Suppressor macrophage treated with lipopolysaccharide for 1 hour (primary cell): ENCODE measurements around the gene CIRBP.

Experiments
- DNase-seq, 3 donors: peaks; one replicate each; pipeline ENCODE4 v3.0.0-alpha.2; 2020 to 2022

Gene CIRBP

DNA sequence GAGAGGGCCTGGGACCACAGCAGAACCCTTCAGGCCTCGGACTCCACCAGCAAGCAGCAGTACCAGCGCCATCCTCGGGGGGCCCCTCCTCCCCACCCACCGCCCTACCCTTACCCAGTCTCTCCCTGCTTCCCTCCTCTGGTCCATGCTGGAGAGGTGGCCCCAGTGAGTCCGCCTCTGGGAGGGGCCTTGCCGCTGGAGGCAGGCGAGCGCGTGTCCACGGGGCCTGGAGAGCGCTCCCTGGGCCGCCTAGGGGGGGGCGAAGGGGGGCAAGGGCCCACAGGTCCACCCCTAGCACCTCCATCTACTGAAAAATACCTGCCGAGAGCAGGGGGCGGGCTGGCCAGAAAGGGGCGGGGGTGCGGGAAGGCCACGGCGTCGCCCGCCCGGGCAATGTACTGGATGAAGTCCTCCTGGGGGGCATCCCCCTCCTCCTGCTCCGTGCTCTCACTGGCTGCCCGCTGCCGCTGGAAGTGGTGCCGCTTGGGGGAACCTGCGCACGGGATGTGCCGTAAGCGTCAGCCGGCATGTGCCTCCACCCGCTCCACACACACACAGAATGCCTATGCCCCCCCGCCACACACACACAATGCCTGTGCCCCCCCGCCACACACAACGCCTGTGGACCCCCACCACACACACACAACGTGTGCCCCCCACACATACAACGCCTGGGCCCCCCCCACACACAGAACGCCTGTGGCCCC, 38.2 kb upstream of the CIRBP start:
- DNase-seq = no peak

DNA sequence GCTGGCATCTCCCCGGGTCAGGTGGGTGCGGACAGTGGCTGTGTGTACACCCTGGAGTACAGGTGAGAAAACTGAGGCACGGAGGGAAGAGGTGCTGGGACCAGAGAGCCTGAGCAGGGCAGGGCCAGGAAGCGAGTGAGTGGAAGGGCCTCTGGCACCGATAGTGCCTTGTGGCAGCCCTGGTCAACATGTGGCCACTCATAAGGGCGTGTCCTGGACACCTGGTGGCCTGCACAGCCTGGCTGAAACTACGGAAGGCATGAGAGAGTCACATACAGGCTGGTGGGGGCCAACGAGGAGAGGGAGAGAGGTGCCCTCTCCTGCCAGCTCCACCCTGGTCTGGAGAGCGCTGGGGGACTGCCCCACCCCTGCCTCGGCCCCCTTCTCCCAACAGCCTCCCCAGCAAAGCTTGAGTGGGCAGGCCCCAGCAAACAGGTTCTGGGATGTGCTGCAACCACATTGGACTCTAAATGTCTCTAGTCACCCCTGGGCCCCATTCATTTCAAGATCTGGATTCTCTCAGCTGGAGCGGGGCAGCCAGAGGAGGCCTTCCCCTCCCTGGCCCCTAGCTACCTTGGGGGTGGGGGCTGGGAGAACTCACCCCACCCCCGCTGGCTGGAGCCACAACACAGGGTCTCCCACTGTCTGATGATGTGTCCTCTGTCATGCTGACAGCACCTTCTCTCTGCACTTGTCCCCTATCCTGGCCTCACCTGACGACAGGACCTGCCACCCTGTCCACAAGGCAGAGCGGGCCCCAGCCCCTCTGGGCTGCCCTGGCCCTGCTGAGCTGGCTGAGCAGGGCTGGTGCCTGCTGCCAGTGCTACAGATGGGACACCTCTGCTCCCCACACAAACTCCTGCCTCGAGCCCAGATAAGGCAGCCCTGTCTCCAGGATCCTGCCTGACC, 37.1 kb upstream of the CIRBP start:
- DNase-seq = no peak

DNA sequence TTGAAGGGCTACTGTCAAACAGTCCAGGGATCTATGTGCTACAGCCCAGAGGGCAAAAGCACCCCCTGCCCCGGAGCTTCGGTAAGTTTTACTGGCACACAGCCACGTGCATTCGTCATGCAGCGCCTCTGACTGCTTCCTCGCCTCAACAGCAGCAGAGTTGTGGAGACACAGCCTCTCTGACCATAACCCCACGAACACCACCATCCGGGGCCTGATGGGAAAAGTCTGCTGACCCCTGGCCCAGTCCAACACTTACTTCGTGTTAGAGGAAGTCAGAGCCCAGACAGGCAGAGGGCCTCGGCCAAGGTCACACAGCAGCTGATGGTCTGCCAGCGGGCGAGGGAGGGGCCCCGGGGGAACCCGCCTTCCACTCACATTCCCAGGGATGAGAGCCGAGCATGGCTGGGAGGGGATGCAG, 36.5 kb upstream of the CIRBP start:
- DNase-seq = peak; percentile 52 to 71 (median 54)

DNA sequence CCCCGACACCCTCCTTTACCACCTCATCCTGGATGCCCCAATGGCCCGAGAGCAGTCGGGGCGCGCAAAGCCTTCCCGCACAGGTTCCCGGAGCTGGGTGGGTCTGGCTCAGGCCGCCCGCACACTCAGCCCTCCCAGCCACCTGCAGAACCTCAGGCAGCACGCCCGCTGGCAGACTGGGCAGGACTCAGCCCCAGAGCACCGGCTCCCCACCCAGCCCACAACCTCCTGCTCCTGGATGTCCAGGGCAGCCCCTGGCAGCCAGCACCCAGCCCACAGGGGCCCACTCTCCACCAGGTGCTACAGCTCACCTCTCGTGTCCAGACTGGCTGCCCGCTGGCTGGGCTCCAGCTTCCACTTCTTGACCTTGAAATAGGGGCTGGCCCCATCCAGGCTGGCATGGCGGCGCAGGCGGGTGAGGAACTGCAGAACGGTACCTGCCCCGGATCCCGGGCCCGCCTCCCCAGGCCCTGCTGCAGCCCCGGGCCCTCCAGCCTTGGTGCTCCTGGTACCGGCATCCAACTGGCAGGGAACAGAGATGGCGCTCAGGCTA, 35.9 kb upstream of the CIRBP start:
- no peak for DNase-seq

GRCh38 chr19:1234051-1234954, 34.8 kb upstream of the CIRBP start:
- DNase-seq = no peak

- DNase-seq = no peak
Observed at GRCh38 chr19:1234955-1235380, 34.2 kb upstream of the CIRBP start.

DNA sequence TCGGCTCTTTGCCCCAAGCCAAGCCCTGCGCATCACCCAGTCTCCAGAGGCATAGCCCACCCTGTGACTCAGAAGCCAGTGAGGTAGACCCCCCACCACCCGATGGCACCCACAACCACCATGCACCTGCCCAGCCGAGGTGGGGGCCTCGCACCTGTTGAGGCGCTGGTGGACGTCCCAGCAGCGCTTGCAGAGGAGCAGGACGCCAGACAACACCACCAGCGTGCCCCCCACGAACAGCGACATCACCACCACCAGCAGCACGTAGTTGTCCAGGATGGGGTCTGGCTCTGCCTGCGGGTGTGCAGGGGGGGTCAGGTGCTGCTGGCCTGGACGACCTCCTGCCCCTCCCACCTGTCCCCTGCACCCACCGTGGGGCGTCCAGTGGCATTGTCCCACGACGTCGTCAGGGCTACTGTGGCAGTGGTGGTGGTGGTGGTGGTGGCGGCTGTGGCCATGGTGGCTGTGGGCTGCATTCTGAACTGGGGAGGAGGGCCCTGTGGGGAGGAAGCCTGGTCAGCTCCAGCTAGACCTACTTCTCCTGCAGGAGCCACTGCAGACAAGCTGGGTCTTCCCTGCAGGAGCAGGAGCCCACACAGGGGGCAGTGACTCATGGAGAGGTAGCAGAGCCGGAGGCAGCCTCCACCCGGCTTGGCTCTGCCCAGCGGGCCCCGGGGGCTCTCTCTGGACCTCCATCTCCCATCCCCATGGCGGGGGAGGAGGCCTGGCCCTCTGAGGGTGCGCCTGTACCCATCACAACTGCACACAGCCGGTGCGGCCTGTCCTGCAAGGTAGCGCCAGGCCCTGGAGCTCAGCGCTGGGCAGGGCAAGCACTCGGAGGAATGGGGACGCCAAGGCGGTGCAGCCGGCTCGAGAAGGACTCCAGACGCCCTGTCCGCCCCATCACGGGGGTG, 33.2 kb upstream of the CIRBP start:
- peak in 1 of 3 donors; percentile 21 for DNase-seq

- no peak for DNase-seq
Observed at GRCh38 chr19:1236576-1236975, 32.6 kb upstream of the CIRBP start.

DNA sequence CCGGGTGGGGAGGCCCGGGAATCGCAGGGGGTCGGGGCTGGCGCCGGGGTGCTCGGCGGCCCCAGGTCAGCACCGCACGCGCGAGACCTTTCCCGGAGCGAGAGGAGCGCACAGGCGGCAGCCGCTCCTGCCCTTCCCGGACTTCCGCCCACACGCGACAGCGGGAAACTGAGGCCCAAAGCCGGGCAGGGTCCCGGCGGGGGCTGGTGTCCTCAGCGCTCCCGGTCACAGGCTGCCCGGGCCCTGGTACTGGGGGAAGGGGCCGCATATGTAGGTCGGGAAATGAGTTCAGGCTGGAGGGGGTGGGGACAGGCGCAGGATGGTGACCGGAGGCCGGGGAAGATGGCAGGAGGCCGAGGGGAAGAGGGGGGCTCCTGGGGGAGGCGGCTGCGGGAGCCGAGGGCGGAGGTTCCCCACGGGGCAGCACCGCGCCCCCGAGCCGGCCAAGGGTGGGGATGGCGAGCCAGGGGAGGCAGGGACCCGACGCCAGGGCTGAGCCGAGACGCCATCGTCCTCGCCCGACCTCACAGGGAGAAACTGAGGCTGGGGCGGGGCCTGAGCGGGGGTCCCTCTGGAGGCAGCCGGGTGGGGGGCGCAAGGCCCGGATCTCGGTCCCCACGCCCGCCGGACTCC, 32.0 kb upstream of the CIRBP start:
- peak in 1 of 3 donors; percentile 50 for DNase-seq

DNA sequence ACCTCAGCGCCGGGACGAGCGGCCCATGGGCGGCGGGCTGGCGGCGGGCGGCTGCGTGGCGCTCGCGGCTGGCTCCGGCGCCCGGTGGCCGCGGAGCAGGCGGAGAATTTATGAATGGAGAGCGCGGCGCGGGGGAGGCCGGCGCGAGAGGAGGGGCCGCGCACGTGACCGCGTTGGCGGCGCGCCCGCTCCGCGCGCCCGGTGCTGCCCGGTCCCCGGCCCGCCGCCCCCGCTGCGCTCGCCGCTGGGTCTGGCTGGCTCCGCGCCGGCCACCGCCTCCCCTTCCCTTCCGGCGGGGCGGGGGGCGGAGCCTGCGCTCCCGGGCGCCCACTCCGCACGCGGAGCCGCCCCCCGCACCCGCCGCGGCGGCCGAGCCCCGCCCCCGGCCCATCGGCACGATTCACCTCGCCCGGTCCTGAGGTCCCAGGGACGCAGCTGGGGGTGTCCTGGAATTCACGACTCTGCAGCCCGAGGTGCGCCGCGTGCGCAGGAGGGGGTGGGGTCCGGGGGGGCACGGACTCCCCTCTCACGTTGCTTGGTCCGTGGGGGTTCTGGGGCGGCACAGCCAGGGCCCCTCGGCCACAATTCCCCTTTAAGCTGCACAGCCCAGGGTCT, 31.3 kb upstream of the CIRBP start, which contains the start of gene CBARP:
TSS of gene CBARP (minus strand) at position 252 of the 615 bp plus-strand sequence. CDS start 1,905 bp downstream, outside the sequence.
- peak; percentile 45 to 78 (median 50) for DNase-seq

- DNase-seq = no peak
Observed at GRCh38 chr19:1238369-1239303, 30.5 kb upstream of the CIRBP start.

GRCh38 chr19:1239420-1239795, 29.7 kb upstream of the CIRBP start:
- peak in 1 of 3 donors; percentile 17 for DNase-seq

- peak; percentile 98 to 99 (median 99) for DNase-seq
Observed at GRCh38 chr19:1239796-1240737, 29.1 kb upstream of the CIRBP start.

GRCh38 chr19:1240925-1241324, 28.2 kb upstream of the CIRBP start:
- no peak for DNase-seq

DNA sequence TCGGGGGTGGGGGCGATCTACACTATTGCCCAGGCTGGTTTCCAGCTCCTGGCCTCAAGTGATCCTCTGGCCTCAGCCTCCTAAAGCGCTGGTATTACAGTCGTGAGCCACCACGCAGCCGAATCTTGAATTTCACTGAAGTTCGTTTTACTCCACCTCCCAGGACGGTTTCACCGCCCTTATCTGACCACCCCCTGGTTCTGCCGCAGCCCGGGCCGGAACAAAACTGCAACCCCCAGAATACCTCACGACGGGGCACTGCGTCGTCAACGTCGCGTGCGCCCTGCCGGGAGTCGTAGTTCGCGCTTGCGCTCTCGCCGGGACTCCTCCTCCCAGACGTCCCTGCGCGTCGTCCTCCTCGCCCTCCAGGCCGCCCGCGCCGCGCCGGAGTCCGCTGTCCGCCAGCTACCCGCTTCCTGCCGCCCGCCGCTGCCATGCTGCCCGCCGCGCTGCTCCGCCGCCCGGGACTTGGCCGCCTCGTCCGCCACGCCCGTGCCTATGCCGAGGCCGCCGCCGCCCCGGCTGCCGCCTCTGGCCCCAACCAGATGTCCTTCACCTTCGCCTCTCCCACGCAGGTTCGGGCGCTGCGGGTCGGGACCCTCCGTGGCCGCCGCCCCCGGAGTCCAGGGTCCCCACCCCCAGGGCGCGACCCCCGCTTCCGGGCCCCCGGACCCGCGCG, 27.6 kb upstream of the CIRBP start, which contains the start of gene ATP5F1D:
TSS of gene ATP5F1D (plus strand) at position 335 of the 679 bp plus-strand sequence. CDS start at position 435, 100 bp downstream.
- peak; percentile 96 to 98 (median 98) for DNase-seq

- DNase-seq = peak; percentile 87 to 93 (median 90)
Observed at GRCh38 chr19:1243768-1244692, 25.1 kb upstream of the CIRBP start.
